IPS-11a (cell line): Measurements from ENCODE around the gene ST6GALNAC6.
"Not testable (repeated sequence)": the region's sequence is repeated elsewhere in the genome, so short reads cannot be mapped to it uniquely, and the experiment has no call there.

Experiments used
- H3K4me3 ChIP-seq: one replicate; pipeline ENCODE4 v1.5.1; 2013; ENCODE audit warnings: low read depth, low read length, control low read depth

Gene ST6GALNAC6

GRCh38 chr9:127858041-127858512 lies 41.3 kb downstream of the ST6GALNAC6 start:
- no peak overlapping the region for H3K4me3 ChIP-seq

DNA sequence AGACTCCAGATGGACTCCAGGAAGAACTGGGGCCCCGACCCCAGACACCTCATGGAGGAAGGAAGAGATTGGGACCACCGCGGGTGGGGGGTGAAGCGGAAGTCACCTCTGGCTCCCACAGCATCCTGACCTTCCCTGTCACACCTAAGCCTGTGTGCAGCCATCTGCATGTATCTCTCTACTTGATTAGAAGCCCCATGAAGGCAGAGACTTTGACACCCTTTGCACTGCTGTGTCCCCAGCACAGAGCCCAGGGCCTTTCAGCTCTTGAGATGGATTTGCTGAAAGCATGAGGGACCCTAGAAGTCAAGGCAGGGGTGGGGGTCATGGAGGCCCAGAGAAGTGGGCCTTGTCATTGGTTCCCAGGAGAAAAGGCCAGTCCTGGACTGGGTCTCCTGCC lies 42.1 kb downstream of the ST6GALNAC6 start:
- H3K4me3 ChIP-seq = no peak overlapping the region

DNA sequence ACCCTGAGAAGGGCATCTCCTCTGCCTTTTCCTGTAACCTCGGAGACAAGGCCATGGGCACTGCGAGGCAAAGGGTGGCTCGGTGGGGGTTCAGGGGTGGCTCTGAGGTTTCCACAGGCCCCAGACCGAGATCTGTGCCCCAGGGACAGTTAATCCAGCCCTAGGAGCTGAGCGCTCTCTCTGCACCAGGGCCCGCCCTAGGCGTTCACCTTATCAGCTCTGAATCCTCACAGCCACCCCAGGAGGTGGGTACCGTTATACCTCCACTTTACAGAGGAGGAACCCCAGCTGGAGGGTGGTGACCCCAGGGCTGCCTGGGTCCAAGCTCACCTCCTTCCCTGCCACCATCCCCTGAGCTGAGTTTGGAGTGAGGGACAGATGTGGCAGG lies 42.7 kb downstream of the ST6GALNAC6 start:
- no peak overlapping the region for H3K4me3 ChIP-seq

DNA sequence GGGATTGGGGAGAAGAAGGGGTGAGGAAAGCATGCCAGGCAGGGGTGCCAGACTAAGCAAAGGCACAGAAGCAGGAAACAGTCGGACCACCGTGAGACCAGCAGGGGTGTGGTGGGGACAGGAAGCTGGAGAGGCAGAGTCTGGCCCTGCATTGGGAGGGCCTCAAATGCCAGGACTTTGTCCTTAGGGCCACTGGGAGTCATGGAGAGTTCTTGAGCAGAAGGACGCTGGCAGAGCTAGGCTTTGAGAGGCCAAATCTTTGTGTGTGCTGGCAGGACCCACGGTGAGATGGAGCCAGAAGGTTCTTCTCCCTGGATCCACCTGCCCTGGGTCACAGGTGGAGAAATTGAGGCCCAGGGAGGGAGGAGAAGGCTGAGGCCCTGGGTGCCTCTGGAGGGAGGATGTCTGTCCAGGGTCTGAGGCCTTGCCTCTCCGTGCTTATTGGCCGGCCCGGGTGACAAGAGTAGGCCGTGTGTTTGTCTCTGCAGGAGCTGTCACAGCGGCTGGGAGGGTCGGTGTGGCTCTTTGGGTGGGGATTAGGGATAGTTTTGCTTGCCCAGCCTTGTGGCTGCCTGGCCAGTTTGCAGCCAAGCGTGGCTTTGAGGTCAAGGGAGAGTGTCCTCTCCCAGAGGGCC lies 43.2 kb downstream of the ST6GALNAC6 start:
- H3K4me3 ChIP-seq = no peak overlapping the region

- no peak overlapping the region for H3K4me3 ChIP-seq
These were observed 43.9 kb downstream of the ST6GALNAC6 start for GRCh38 chr9:127855522-127855921.

GRCh38 chr9:127854960-127855359 lies 44.4 kb downstream of the ST6GALNAC6 start:
- H3K4me3 ChIP-seq = no peak overlapping the region

DNA sequence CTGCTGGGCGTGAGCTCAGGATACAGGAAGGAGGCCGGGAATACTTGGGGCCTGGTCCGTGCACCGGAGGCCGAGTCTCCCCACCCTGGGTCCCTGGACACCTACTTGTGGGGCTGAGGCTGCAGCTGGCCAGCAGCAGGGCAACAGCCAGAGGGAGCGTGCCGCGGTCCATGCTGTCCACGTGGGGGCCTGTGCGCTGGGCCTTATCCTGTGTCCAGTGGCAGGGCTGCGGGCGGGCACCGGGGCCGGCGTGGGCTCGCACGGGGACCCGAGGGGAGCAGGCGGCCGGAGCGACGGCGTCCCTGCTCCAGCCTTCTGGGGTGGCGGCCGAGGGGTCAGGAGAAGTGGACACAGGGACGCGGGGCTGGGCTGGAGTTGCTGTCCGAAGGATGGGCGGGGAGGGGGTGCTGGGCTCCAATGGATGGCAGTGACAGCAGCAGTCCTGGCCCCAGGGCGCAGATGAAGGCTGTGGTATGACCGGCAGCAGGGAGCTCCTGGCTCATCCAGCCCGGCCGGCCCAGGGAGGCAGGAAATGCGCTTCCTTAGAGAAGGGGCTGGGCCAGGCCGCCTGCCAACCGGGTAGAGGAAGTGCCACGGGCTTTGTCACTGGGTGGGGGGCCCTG lies 45.1 kb downstream of the ST6GALNAC6 start, which contains the start of gene ENG:
ENG (minus strand) TSS at position 475 of the 623 bp plus-strand sequence; CDS start at position 172, 303 bp downstream.
- H3K4me3 ChIP-seq = no peak within 1 kb of the TSS

DNA sequence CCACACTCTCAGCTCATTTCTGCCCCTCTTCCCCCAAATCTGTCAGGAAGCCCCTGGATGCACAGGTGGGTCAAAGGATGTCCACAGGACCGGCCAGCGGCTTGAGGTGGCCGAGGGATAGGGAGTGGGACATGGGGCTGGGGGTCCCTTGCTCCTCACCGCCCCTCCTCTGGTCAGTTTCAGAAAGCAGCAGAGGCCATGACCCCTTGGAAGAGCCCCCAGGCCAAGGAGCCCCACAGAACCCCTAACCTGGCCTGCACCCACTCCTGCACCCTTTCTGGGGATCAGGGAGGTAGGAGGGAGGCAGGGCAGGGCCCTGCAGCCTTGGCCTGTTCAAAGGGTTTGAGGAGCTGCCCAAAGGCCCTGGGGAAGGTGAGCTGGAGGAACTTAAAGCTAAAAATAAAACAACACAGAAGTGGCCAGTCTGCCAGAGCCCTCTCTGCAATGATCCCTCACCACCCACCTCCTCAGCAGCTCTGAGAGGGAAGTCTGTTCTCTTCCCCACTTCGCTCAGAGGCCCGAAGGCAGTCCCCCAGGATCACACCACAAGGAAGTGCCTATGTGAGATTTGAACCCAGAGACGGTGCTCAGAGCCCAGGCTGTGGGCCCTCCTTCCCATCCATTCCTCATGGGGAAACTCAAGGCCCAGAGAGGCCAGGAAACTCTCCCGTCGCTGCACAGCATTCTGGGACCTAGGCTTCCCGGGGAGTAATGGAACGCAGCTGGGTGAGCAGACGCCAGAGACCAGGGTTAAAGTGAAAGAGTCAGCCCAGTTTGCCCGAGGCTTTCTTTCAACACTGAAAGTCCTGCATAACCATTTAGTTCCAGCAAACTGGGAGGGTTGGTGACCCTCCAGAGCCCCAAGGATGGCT lies 45.9 kb downstream of the ST6GALNAC6 start:
- no peak overlapping the region for H3K4me3 ChIP-seq

- H3K4me3 ChIP-seq = no peak overlapping the region
These were observed 46.6 kb downstream of the ST6GALNAC6 start for GRCh38 chr9:127852829-127853228.

DNA sequence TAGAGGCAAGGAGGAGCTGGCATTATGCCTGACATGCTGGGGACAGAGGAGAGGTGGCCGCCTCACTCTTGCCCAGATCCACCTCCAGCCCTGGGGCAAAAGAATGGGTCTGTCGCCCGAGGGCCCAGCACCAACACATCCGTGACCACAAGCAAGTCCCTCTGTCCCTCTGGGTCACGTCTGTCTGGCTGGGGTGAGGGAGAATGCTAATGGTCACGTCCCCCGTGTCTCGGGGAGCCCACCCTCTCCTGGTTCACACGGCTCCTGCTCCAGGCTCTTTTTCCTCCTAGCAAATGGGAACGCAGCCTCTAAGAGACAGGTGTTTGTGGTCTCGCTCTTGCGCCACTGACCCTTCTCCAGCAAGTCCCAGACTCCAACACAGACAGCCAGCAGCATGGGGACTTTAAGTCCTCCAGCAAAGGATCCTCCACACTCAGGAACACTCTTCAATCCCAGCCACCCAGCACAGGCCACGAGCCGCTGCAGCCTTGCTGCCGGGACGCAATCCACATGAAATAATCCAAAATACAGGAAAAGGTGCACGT lies 49.0 kb downstream of the ST6GALNAC6 start:
- no peak overlapping the region for H3K4me3 ChIP-seq

GRCh38 chr9:127848756-127849504 lies 50.5 kb downstream of the ST6GALNAC6 start:
- H3K4me3 ChIP-seq = no peak overlapping the region

DNA sequence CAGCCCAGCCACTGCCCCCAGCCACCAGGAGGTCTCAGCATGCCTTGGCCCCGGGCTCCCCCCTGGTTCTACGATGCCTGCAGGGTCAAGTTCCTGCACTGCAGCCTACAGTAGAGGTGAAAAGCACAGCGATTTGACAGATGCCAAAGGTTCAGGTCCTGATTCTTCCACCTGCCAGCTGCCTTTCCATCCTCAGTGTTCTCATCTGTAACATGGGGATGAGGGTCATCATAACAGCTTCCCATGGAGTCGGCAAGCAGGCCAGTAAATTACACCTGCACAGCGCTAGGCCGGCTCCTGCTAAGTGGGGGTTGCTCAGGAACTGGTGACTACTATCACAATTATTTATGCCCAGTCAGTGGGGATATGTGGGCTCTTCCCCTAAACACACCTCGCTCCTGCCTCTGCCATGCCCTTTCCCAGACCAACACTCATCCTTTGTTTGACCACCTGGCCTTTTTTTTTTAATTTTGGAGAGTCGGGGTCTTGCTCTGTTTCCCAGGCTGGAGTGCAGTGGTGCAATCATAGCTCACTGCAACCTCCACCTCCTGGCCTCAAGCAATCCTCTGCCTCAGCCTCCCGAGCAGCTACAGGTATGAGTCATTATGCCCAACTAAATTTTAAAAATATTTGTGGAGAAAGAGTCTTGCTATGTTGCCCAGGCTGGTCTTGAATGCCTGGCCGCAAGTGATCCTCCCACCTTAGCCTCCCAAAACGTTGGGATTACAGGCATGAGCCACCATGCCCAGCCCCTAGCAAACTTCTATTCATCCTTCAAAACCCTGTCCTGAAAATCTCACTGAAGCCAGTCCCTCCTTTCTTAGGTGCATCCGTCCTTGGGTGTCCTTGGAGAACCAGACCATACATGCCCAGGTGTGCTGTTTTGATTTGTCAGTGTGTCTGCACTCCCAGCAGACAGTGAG lies 51.3 kb downstream of the ST6GALNAC6 start:
- H3K4me3 ChIP-seq = no peak overlapping the region

DNA sequence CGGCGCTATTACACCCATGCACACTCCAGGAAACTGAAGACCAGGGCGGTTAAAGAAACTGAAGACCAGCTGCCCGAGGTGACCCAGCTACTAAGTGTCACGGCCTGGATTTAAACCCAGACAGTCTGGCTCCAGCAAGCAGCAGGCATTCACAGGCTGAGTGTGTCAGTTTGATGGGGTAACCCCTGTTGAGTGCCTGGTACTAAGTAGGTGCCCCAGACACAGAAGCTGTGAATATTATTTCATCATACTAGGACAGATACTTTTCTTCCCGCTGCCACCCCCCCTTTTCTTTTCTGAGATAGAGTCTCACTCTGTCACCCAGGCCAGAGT lies 52.3 kb downstream of the ST6GALNAC6 start:
- H3K4me3 ChIP-seq = no peak overlapping the region

GRCh38 chr9:127846443-127847177 lies 52.8 kb downstream of the ST6GALNAC6 start:
- H3K4me3 ChIP-seq = no peak overlapping the region

GRCh38 chr9:127845619-127846018 lies 53.8 kb downstream of the ST6GALNAC6 start:
- not testable (repeated sequence) for H3K4me3 ChIP-seq

- H3K4me3 ChIP-seq = no peak overlapping the region
These were observed 54.5 kb downstream of the ST6GALNAC6 start for GRCh38 chr9:127844821-127845359.

DNA sequence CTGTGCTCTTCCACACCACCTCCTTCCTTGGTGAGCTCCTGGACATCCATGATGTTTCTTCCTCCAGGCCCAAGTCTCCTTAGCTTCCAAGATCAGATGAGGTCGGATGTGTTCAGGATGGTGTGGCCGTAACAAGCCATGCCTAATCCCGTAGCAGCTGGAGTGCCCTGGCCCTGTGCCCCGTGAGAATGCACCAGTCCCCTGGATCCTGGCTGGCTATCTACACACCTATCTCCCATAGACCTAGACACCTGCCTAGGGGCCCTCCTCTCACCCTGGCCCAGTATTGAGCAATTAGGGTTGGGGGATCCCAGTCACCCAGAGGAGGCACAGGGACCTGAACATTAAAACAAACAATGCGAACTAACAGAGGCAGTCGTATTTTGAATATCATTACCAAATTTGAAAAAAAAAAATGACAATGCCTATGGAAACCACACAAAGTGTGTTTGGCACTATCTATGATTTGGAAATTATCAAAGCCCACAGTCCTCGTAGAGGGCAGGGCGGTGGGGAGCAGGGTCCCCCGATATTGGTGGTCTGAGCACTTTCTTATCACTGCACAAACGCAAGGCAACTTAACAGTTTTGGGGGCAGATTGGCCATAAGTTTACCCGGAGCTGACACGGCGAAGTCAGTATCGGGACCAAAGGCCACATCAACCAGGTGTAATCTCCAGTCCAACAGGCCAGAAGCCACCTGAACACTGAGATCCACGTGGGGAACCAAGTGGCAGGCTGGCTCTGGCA lies 58.1 kb downstream of the ST6GALNAC6 start:
- H3K4me3 ChIP-seq = no peak overlapping the region
